SJCRH30 (cell line): ENCODE results near the gene TCFL5. TPM values are rescaled to one million over a fixed set of nuclear protein-coding genes. Genes with fewer than 3 reads are reported as not detected.
A peak's percentile ranks its signal among the peaks of the same experiment; 100 is the strongest.
"Not testable (repeated sequence)": the region's sequence is repeated elsewhere in the genome, so short reads cannot be mapped to it uniquely, and the experiment has no call there.

Experiments used
- DNase-seq, 2 experiments: peaks; one replicate each; pipeline ENCODE4 v3.0.0-alpha.2; 2015 to 2020
- H3K27ac ChIP-seq: fragments of 250-450 bp; sonication (Bioruptor Pico); 2 replicates; pipeline ENCODE4 v1.5.1; 2020; ENCODE audit warnings: mild to moderate bottlenecking, moderate library complexity
- H3K27me3 ChIP-seq: fragments of 250-450 bp; sonication (Bioruptor Pico); 2 replicates; pipeline ENCODE4 v1.5.1; 2020; ENCODE audit warnings: mild to moderate bottlenecking, moderate library complexity
- H3K36me3 ChIP-seq: fragments of 250-450 bp; sonication (Bioruptor Pico); 2 replicates; pipeline ENCODE4 v1.5.1; 2020; ENCODE audit warnings: mild to moderate bottlenecking, moderate library complexity
- H3K4me1 ChIP-seq: fragments of 250-450 bp; sonication (Bioruptor Pico); 2 replicates; pipeline ENCODE4 v1.5.1; 2020; ENCODE audit warnings: mild to moderate bottlenecking, moderate library complexity
- H3K4me3 ChIP-seq: fragments of 250-450 bp; sonication (Bioruptor Pico); 2 replicates; pipeline ENCODE4 v1.5.1; 2020; ENCODE audit warnings: mild to moderate bottlenecking, moderate library complexity
- H3K9me3 ChIP-seq: fragments of 250-450 bp; sonication (Bioruptor Pico); replicated peaks from 2 replicates; pipeline ENCODE4 v1.5.1; 2020; ENCODE audit warnings: mild to moderate bottlenecking, moderate library complexity
- total RNA-seq: library from RNA; depleted of rRNA; stranded (reverse); fragments of >200 nt; shearing (Covaris generic); gene quantifications from 2 replicates; pipeline ENCODE4 v1.2.3, GENCODE V29; 2014

The TCFL5 gene
- total RNA-seq, 1 experiment from 2014 or later, result 21.2 TPM

DNA sequence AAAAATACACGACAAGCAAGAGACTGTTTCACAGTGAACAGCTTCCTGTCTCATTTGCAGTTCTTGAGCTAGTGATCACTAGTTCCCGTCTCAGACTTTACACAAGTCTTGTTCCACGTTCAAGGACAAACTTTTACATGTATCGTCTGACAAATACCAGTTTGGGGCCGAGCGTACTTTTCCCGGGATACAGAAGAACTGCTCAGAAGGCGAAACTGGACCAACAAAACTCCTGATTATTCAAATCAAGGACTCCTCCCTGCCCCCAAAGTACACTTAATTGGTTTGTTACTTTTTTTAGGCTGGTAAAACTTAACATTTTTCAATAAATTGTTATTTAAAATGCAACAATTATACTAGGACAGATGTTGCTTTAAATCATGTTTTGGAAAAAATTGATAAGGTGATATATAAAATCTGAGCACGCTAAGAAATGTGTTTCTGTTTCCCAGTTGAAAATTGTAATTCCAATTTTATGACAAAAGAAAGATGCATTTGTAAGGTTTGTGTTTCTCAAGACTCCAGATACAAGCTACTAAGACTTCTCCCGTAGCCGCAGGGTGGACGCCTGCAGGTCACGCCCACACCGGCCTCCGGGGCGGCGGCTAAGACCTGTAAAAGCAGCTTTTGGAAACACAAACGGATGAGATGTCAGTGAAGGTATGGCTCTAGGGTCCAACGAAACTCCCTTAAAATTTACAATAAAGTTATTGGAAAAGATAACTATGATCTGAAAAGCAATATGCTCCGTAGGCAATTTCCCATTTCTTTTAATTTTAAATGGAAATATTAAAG, 16.8 kb upstream of the TCFL5 start:
- no peaks in the 10 kb centered on the region for H3K27me3 ChIP-seq
- H3K9me3 ChIP-seq, result no peaks in the 10 kb centered on the region
- no peak for DNase-seq
- H3K27ac ChIP-seq, result no peak overlapping the region
- no peak overlapping the region for H3K4me3 ChIP-seq
- H3K4me1 ChIP-seq, result peaks cover 8% of the 10 kb centered on the region
- H3K36me3 ChIP-seq, result no peaks in the 10 kb centered on the region

DNA sequence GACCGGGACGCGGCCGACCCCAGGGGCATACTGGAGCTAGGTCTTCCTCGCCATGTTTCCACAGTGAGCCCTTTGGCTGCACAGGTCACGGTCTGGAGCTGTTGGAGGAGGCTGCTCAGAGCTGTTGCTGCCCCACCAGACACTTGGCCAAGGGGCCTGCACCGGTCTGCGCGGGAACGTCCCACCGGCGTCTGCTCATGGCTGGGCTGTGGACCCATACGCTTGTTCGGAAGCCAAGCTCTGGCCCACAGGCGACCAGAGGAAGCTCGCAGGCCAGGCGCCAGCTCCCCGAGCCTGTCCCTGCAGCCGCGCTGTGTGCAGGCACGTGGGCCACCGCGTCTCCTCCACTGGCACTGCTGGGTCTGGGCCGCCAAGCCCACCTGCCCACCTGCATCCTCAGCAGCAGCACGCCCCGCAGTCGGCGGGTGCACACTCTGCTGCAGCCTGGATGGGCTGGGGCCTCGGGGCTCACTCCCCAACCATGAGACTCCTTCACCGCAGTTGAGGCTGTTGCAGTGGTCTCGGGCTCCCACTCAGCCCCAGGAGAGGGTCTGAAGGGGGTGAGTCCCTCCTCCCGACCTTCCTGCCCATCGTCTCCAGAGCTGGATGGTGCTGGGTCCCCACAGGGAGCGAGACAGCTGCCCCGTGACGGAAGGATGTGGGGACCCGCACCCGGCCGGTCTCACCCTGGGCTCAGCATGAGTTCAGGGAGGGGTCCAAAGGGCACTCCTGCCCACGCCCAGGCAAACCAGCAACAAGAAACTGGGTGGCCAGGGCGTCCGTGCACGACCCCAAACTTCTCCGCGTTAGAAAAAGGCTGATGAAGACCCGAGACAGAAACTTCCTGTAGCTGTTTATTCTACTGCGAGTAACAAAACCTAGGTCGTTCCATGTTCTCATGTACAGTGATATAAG, 15.5 kb upstream of the TCFL5 start:
- no peak for DNase-seq
- H3K9me3 ChIP-seq, result no peaks in the 10 kb centered on the region
- no peak overlapping the region for H3K4me3 ChIP-seq
- H3K36me3 ChIP-seq, result no peaks in the 10 kb centered on the region
- H3K27ac ChIP-seq, result no peak overlapping the region
- H3K4me1 ChIP-seq, result peaks cover 8% of the 10 kb centered on the region
- no peaks in the 10 kb centered on the region for H3K27me3 ChIP-seq

DNA sequence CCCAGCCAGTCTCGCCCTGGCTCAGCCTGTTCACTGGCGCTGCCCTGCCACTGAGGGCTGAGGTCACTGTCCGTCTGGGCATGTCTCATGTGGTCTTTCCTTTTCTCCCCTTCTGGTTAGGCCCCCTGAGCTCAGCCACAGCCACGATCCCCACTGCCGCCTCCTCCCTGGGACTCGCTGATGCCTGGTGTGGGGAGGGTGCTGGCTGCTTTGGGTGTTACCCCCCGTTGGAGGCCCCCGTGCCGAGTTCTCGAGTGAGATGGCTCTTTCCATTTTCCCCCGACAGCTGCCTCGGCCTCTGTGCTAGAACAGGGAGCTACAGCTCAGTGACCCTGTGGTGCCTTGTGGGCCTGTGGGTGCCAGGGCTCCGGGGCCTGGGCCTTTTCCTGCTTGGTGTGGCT, 14.9 kb upstream of the TCFL5 start:
- no peaks in the 10 kb centered on the region for H3K27me3 ChIP-seq
- H3K36me3 ChIP-seq, result no peaks in the 10 kb centered on the region
- H3K4me3 ChIP-seq, result no peak overlapping the region
- H3K27ac ChIP-seq, result no peak overlapping the region
- DNase-seq, result no peak
- H3K9me3 ChIP-seq, result no peaks in the 10 kb centered on the region
- peaks cover 8% of the 10 kb centered on the region for H3K4me1 ChIP-seq

DNA sequence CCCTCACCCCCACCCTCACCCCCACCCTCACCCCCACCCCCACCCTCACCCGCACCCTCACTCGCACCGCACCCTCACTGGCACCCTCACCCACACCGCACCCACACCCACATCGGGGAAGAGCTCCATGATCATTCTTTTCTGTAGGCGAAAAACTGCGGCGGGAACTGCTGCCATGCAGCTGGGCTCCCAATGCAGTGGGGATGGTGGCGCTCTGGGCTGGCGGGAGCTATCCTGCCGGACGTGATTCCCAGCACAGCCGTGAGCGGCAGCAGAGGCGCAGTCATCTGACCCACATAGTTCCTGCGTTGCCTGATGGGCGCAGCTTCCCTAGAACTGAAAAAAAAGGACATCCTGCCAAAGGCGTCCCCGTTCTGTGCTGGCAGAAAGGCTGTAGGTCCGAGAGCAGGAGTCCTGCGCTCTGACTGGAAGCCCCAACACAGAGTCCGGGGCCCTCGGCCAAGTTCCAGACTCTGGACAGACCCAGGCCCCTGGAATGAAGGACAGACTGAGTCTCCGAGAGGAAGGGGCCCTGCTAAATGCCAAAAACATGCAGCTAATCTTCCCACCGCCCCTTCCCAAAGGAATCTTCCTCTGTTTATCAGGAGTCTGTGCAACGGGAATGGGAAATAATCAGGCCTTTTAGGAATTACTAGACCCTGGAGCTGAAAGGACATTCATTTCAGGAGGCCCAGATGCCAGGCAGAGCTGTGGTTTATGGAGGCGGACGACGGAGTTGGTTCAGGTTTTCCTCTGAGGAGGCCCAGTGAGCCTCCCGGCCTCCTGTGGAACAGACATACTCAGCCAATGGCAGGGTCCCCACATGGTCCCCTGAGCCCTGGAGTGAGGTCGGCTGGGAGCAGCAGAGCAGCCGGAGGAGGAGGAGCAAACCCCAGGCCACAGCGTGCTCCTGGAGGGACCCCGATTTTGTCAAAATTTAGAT, 14.1 kb upstream of the TCFL5 start:
- H3K27ac ChIP-seq, result peak overlapping the region; percentile 13; the same call in 1 of the 2 replicates
- peaks cover 8% of the 10 kb centered on the region for H3K4me1 ChIP-seq
- H3K27me3 ChIP-seq, result no peaks in the 10 kb centered on the region
- no peaks in the 10 kb centered on the region for H3K36me3 ChIP-seq
- H3K9me3 ChIP-seq, result no peaks in the 10 kb centered on the region
- peak overlapping the region; percentile 2; the same call in 1 of the 2 replicates for H3K4me3 ChIP-seq
- DNase-seq, result peak; percentile 96 to 97

DNA sequence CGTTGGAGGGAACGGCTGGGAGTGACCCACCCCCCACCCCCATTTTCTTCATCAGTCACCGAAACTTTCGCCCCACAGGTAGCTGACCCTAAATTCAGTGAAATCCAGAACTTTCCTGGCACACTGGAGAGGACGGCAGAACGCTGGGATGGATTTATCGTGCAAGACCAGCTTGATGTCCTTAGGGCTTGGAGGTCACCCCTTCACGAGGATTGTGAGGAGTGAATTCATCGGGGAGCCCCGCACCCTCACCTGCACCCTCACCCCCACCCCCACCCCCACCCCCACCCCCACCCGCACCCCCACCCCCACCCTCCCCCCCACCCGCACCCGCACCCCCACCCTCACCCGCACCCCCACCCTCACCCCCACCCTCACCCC, 13.3 kb upstream of the TCFL5 start:
- Histone ChIP-seq H3K36me3 (no peaks in the 10 kb centered on the region), H3K9me3 (no peaks in the 10 kb centered on the region; the same call in 1 of the 2 replicates), H3K4me1 (peaks cover 8% of the 10 kb centered on the region), H3K4me3 (no peak overlapping the region), H3K27ac (no peak overlapping the region), H3K27me3 (no peaks in the 10 kb centered on the region)
- no peak for DNase-seq

DNA sequence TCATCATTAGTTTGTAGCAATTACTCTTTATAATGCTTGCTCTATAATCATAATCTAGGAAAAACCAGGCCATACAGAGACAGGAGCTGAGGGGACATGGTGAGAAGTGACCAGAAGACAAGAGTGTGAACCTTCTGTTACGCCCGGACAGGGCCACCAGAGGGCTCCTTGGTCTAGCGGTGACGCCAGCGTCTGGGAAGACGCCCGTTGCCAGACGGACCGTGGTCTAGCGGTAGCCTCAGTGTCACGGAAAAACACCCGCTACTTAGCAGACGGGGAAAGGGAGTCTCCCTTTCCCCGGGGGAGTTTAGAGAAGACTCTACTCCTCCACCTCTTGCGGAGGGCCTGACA, 12.0 kb upstream of the TCFL5 start:
- H3K27ac ChIP-seq, H3K9me3 ChIP-seq, H3K4me1 ChIP-seq, H3K27me3 ChIP-seq, H3K36me3 ChIP-seq: not testable (repeated sequence)
- peak overlapping the region; percentile 23 for H3K4me3 ChIP-seq
- peak; percentile 85 to 86 for DNase-seq

DNA sequence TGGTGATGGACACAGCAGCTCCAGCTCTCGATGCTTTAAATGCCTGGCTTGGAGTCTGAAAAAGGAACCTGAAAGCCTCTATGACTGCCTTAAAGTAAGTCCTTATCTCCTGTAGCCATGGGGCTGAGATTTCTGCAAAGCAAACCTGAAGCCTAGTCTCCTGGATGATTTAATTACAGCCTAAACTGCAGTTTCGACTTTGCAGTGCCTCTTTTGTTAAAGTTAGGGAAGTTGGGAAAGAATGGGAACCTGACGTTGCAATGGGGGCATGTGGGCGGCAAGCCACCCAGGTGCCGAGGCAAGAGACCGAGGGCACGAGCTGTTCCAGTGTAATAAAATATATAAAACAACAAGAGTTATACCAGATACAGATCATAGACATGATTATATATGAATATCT, 11.7 kb upstream of the TCFL5 start:
- Histone ChIP-seq H3K27ac (no peak overlapping the region), H3K36me3 (no peaks in the 10 kb centered on the region), H3K4me3 (no peak overlapping the region), H3K4me1 (peaks cover 8% of the 10 kb centered on the region), H3K9me3 (no peaks in the 10 kb centered on the region; the same call in 1 of the 2 replicates), H3K27me3 (no peaks in the 10 kb centered on the region)
- DNase-seq, result no peak

DNA sequence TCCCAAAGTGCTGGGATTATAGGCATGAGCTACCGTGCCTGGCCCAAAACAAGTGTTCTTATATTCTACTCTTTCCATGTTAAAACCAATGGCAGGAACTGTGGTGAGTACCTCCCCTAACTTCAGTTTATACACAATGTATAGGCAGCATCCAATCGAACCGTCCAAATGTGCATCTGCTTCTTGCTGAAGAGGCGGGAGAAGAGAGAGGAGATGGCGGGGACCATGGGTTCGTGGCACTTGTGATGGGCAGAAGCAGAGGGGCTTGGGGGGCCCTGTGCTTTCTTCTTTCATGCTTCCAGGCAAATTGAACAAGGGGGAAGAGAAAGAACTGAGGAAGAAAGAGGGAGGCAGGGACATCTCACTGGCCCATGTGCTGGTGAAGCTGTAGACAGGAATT, 11.2 kb upstream of the TCFL5 start:
- peaks cover 8% of the 10 kb centered on the region for H3K4me1 ChIP-seq
- DNase-seq, result no peak
- H3K27me3 ChIP-seq, result 0 out of 2 replicates have a peak, but pooled peaks cover 4% of the 10 kb centered on the region
- H3K36me3 ChIP-seq, result no peaks in the 10 kb centered on the region
- no peak overlapping the region for H3K27ac ChIP-seq
- H3K9me3 ChIP-seq, result no peaks in the 10 kb centered on the region; the same call in 1 of the 2 replicates
- H3K4me3 ChIP-seq, result no peak overlapping the region

DNA sequence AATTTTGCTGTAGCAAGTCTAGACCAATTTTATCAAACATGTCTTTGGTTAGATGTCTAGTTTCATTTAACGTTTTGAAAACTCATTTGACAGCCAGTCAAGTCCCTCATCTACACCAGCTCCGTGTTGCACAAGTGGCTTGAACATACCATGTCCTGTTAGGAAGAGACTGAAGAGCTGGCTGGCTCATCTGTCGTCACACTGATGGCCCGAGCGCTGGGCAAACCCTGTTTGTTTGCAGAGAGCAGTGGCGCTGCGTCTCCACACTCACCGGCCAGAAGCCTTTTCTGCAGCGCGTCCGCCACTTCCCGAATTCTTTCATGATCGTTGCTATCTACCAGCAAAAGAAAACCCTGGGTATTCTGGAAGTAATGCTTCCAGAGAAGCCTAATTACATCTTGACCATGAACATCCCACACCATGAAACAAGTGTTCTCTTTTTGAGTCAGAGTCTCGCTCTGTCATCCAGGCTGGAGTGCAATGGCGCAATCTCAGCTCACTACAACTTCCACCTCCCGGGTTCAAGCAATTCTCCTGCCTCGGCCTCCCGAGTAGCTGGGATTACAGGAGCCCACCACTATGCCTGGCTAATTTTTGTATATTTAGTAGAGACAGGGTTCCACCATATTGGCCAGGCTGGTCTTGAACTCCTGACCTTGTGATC, 10.7 kb upstream of the TCFL5 start:
- Histone ChIP-seq H3K4me1 (peaks cover 8% of the 10 kb centered on the region), H3K27ac (no peak overlapping the region), H3K36me3 (no peaks in the 10 kb centered on the region), H3K9me3 (no peaks in the 10 kb centered on the region; the same call in 1 of the 2 replicates), H3K27me3 (0 out of 2 replicates have a peak, but pooled peaks cover 5% of the 10 kb centered on the region), H3K4me3 (no peak overlapping the region)
- DNase-seq, result no peak

DNA sequence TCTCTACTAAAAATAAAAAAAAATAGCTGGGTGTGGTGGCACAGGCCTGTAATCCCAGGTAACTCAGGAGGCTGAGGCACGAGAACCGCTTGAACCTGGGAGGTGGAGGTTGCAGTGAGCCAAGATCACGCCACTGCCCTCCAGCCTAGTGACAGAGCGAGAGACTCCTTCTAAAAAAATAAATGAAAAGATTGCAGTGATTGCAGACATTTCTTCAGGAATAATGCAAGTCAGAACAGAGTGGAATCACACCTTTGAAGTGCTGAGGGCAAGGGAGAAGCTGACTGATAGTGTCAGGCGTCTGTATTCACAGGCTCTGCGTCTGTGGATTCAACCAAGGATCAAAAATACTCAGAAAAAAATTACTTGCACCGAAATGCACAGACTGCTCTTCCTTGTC, 2.6 kb upstream of the TCFL5 start:
- H3K9me3 ChIP-seq, result no peaks in the 10 kb centered on the region
- no peak for DNase-seq
- no peak overlapping the region for H3K4me3 ChIP-seq
- peaks cover 2% of the 10 kb centered on the region for H3K36me3 ChIP-seq
- peaks cover 13% of the 10 kb centered on the region for H3K4me1 ChIP-seq
- H3K27me3 ChIP-seq, result 0 out of 2 replicates have a peak, but pooled peaks cover 5% of the 10 kb centered on the region
- H3K27ac ChIP-seq, result no peak overlapping the region

DNA sequence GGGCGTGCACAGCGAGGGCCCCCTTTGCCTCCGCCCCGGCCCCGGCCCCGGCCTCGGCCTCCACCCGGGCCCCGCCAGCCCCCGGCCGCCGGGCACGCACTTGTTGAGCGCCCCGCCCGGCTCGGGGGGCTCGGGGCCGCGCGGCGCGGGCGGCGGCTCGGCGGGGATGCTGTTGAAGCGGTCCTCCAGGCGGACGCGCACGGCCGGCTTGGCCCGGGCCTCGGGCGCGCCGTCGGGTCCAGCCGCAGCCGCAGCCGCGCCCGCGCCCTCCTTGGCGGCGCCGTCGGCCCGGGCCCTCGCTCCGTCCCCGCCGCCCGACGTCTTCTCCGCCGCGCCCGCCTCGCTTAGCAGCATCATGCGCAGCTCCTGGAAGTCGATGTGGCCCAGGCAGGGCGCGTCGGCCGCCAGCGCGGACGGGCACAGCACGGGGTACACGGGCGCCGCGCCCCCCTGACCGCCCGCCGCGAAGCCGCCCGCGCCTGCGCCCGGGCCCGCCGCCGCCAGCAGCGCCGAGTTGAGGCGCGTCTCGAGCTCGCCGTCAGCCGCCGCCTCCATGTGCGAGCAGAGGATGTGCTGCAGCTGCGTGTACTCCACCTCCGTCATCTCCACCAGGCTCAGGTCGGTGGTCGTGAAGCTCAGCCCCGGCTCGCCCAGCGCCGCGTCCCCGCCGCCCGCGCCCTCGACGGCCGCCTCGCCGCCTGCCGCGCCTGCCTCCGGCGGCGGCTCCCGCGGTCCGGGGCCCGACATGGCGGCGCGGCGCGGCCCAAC, 514 bp downstream of the TCFL5 start:
- peaks cover 13% of the 10 kb centered on the region for H3K4me1 ChIP-seq
- H3K4me3 ChIP-seq, result peak overlapping the region; percentile 62
- DNase-seq, result peak; percentile 54 to 61
- H3K9me3 ChIP-seq, result no peaks in the 10 kb centered on the region
- H3K36me3 ChIP-seq, result peaks cover 23% of the 10 kb centered on the region
- no peaks in the 10 kb centered on the region for H3K27me3 ChIP-seq
- no peak overlapping the region for H3K27ac ChIP-seq

DNA sequence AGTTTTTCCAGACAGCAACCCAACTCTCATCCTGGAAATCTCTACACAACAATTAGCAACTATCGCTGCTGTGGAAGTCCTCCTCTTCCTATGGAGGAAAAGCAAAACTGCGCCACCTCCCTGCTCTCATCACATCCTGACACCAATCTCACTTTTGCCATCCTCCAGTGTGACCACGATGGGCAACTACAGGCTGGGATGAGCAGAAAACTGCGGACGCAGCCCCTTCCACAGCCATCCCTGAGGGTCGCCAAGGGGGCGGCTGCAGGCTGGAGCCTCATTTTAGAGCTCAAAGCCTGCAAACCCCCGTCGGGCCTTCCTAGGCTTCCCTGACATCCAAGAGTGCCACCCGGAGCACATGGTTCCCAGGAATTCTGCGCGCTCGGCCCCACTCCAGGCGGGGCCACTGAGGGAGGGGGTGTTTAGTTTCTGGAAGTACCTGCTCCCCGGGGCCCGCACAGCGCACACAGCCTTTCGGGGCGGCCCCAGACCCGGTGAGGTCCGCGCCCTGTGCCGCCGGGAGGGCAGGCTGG, 1.2 kb downstream of the TCFL5 start:
- no peaks in the 10 kb centered on the region for H3K9me3 ChIP-seq
- H3K4me1 ChIP-seq, result peaks cover 13% of the 10 kb centered on the region
- peak overlapping the region; percentile 62 for H3K4me3 ChIP-seq
- no peaks in the 10 kb centered on the region for H3K27me3 ChIP-seq
- peaks cover 30% of the 10 kb centered on the region for H3K36me3 ChIP-seq
- H3K27ac ChIP-seq, result no peak overlapping the region
- DNase-seq, result no peak

DNA sequence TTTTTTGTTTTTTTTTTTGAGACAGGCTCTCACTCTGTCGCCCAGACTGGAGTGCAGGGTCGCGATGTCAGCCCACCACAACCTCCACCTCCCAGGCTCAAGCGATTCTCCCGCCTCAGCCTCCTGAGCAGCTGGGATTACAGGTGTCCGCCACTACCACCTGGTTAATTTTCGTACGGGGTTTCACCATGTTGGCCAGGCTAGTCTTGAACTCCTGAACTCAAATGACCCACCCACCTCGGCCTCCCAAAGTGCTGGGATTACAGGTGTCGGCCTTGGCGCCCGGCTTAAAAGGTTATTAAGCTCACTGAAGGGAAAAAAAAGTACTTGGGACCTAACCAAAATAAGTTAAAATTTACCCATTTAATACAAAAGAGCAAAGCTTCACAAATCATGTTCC, 1.9 kb downstream of the TCFL5 start:
- Histone ChIP-seq H3K4me3 (no peak overlapping the region; the same call in 1 of the 2 replicates), H3K27ac (no peak overlapping the region), H3K9me3 (no peaks in the 10 kb centered on the region), H3K36me3 (peaks cover 36% of the 10 kb centered on the region), H3K4me1 (peaks cover 13% of the 10 kb centered on the region), H3K27me3 (no peaks in the 10 kb centered on the region)
- no peak for DNase-seq
